Measurements from ENCODE around the gene METAP1D. TPM values are rescaled to one million over a fixed set of nuclear protein-coding genes. Genes with fewer than 3 reads are reported as not detected.

METAP1D gene
- total RNA-seq, 1 experiment from 2014 or later, result 12.7 TPM

- Histone ChIP-seq H3K4me1 (ENCODE audit: insufficient read depth, low read length, poor library complexity, severe bottlenecking) (peaks cover 10% of the 10 kb centered on the region), H3K27me3 (replicated peaks; ENCODE audit: insufficient read depth, low read depth, low read length, poor library complexity) (no peaks in the 10 kb centered on the region), H3K4me3 (ENCODE audit: low read depth, low read length, poor library complexity, severe bottlenecking) (no peak overlapping the region), H3K36me3 (ENCODE audit: insufficient read depth, low read length, poor library complexity, severe bottlenecking) (no peaks in the 10 kb centered on the region), H3K27ac (ENCODE audit: low read depth, low read length, poor library complexity, severe bottlenecking) (no peak overlapping the region), H3K9me3 (ENCODE audit: low read depth, low read length, poor library complexity, severe bottlenecking) (no peaks in the 10 kb centered on the region)
- peak; percentile 12 for DNase-seq (ENCODE audit: low spot score)
- ChIA-PET CTCF (no interaction called here), POLR2A (ENCODE audit: low non-redundant PET) (interaction anchor here (0.6 kb wide), 1 partner anchor 100 kb away, joined by 3 read pairs; no protein-coding TSS in a partner anchor)
- no TSS peak for BruUV-seq (replicated peaks)
- intact Hi-C loops (cut with micrococcal nuclease; ENCODE audit: unreplicated experiment), result loop anchor here (5.0 to 10.0 kb wide), 2 partner anchors 146 to 251 kb away; partner anchors contain the start of gene DLX2
- TF ChIP-seq EZH2 (IDR thresholded peaks at IDR 0.05; ENCODE audit: borderline replicate concordance, low read depth, low read length, poor library complexity, severe bottlenecking) (no peak), CTCF (conservative IDR thresholded peaks at IDR 0.05; ENCODE audit: low read depth, low read length) (no peak)
Measured at GRCh38 chr2:171956135-171956825, 43.5 kb upstream of the METAP1D start.

GRCh38 chr2:171957061-171957460 lies 42.7 kb upstream of the METAP1D start:
- H3K4me1 ChIP-seq (ENCODE audit: insufficient read depth, low read length, poor library complexity, severe bottlenecking), result peaks cover 10% of the 10 kb centered on the region
- CTCF ChIA-PET, result no interaction called here
- TF ChIP-seq EZH2 (IDR thresholded peaks at IDR 0.05; ENCODE audit: borderline replicate concordance, low read depth, low read length, poor library complexity, severe bottlenecking), result no peak
- TF ChIP-seq CTCF (conservative IDR thresholded peaks at IDR 0.05; ENCODE audit: low read depth, low read length), result peak; percentile 53
- H3K4me3 ChIP-seq (ENCODE audit: low read depth, low read length, poor library complexity, severe bottlenecking), result no peak overlapping the region
- intact Hi-C loops (cut with micrococcal nuclease; ENCODE audit: unreplicated experiment), result loop anchor here (5.0 to 10.0 kb wide), 2 partner anchors 145 to 252 kb away; partner anchors contain the start of gene DLX2
- no TSS peak for BruUV-seq (replicated peaks)
- H3K36me3 ChIP-seq (ENCODE audit: insufficient read depth, low read length, poor library complexity, severe bottlenecking), result no peaks in the 10 kb centered on the region
- H3K27ac ChIP-seq (ENCODE audit: low read depth, low read length, poor library complexity, severe bottlenecking), result peak overlapping the region; percentile 16
- DNase-seq (ENCODE audit: low spot score), result peak; percentile 71
- H3K9me3 ChIP-seq (ENCODE audit: low read depth, low read length, poor library complexity, severe bottlenecking), result no peaks in the 10 kb centered on the region
- POLR2A ChIA-PET (ENCODE audit: low non-redundant PET), result no interaction called here
- H3K27me3 ChIP-seq (replicated peaks; ENCODE audit: insufficient read depth, low read depth, low read length, poor library complexity), result no peaks in the 10 kb centered on the region

GRCh38 chr2:171958475-171958874 lies 41.3 kb upstream of the METAP1D start:
- H3K27ac ChIP-seq (ENCODE audit: low read depth, low read length, poor library complexity, severe bottlenecking), result peak overlapping the region; percentile 34
- TF ChIP-seq CTCF (conservative IDR thresholded peaks at IDR 0.05; ENCODE audit: low read depth, low read length) (no peak), EZH2 (IDR thresholded peaks at IDR 0.05; ENCODE audit: borderline replicate concordance, low read depth, low read length, poor library complexity, severe bottlenecking) (no peak)
- H3K4me3 ChIP-seq (ENCODE audit: low read depth, low read length, poor library complexity, severe bottlenecking), result no peak overlapping the region
- H3K36me3 ChIP-seq (ENCODE audit: insufficient read depth, low read length, poor library complexity, severe bottlenecking), result no peaks in the 10 kb centered on the region
- POLR2A ChIA-PET (ENCODE audit: low non-redundant PET), result no interaction called here
- peaks cover 14% of the 10 kb centered on the region for H3K4me1 ChIP-seq (ENCODE audit: insufficient read depth, low read length, poor library complexity, severe bottlenecking)
- CTCF ChIA-PET, result no interaction called here
- no TSS peak for BruUV-seq (replicated peaks)
- no peaks in the 10 kb centered on the region for H3K9me3 ChIP-seq (ENCODE audit: low read depth, low read length, poor library complexity, severe bottlenecking)
- H3K27me3 ChIP-seq (replicated peaks; ENCODE audit: insufficient read depth, low read depth, low read length, poor library complexity), result no peaks in the 10 kb centered on the region
- intact Hi-C loops (cut with micrococcal nuclease; ENCODE audit: unreplicated experiment), result loop anchor here (5.0 to 10.0 kb wide), 2 partner anchors 144 to 254 kb away; partner anchors contain the start of gene DLX2
- DNase-seq (ENCODE audit: low spot score), result no peak
